Neuronal stem cell (in vitro differentiated cells): ENCODE data around the gene BRAF. TPM values are rescaled to one million over a fixed set of nuclear protein-coding genes. Genes with fewer than 3 reads are reported as not detected.
"Not testable (repeated sequence)": the region's sequence is repeated elsewhere in the genome, so short reads cannot be mapped to it uniquely, and the experiment has no call there.

Source experiments
- DNase-seq: peaks from one replicate; pipeline ENCODE4 v3.0.0-alpha.2; 2013; ENCODE audit warnings: low spot score
- H2AFZ ChIP-seq: one replicate; pipeline ENCODE4 v1.6.1; 2013; ENCODE audit warnings: mild to moderate bottlenecking, low read length, inconsistent platforms
- H2AK5ac ChIP-seq: 2 replicates; pipeline ENCODE4 v1.6.1; 2013; ENCODE audit warnings: low read depth, mild to moderate bottlenecking, inconsistent platforms, low read length, moderate library complexity, mixed read lengths
- H2BK120ac ChIP-seq: 2 replicates; pipeline ENCODE4 v1.6.1; 2013; ENCODE audit warnings: low read depth, mild to moderate bottlenecking, inconsistent platforms, low read length, moderate library complexity, mixed read lengths
- H2BK12ac ChIP-seq: one replicate; pipeline ENCODE4 v1.6.1; 2013; ENCODE audit warnings: low read length, inconsistent platforms
- H2BK15ac ChIP-seq: 2 replicates; pipeline ENCODE4 v1.6.1; 2013; ENCODE audit warnings: mild to moderate bottlenecking, low read length, inconsistent platforms, mixed read lengths
- H2BK5ac ChIP-seq: one replicate; pipeline ENCODE4 v1.6.1; 2013; ENCODE audit warnings: inconsistent platforms, mild to moderate bottlenecking, low read length, moderate library complexity
- H3K14ac ChIP-seq: one replicate; pipeline ENCODE4 v1.6.1; 2013; ENCODE audit warnings: low read length, inconsistent platforms
- H3K18ac ChIP-seq: 2 replicates; pipeline ENCODE4 v1.6.1; 2013; ENCODE audit warnings: low read length, inconsistent platforms
- H3K23ac ChIP-seq: 2 replicates; pipeline ENCODE4 v1.6.1; 2013; ENCODE audit warnings: low read depth, mild to moderate bottlenecking, mixed read lengths, low read length, inconsistent platforms; ENCODE audit not compliant: poor library complexity
- H3K27ac ChIP-seq: replicated peaks from 3 replicates; pipeline ENCODE4 v1.5.1; 2013; ENCODE audit warnings: low read length, inconsistent platforms
- H3K27me3 ChIP-seq, 3 experiments: 2 replicates each; pipeline ENCODE4 v1.6.1; 2013; ENCODE audit warnings: low read length in 3 of 3, mild to moderate bottlenecking in 2 of 3, inconsistent platforms in 1 of 3, low read depth in 1 of 3, mixed read lengths in 1 of 3, moderate library complexity in 1 of 3; ENCODE audit not compliant: control insufficient read depth in 3 of 3, insufficient read depth in 3 of 3
- H3K36me3 ChIP-seq, 2 donors: replicated peaks in 1 of 2; 2 replicates each; pipeline ENCODE4 v1.6.1; 2013; ENCODE audit warnings: low read length in 2 of 2; ENCODE audit not compliant: control insufficient read depth in 2 of 2, insufficient read depth in 2 of 2
- H3K4ac ChIP-seq: 2 replicates; pipeline ENCODE4 v1.6.1; 2013; ENCODE audit warnings: inconsistent platforms, mild to moderate bottlenecking, low read length, moderate library complexity
- H3K4me1 ChIP-seq, 2 donors: 1 replicate in 1 of 2; 2 replicates in 1 of 2; pipeline ENCODE4 v1.6.1; 2013; ENCODE audit warnings: low read length in 2 of 2, low read depth in 1 of 2; ENCODE audit not compliant: control insufficient read depth in 2 of 2, insufficient read depth in 1 of 2
- H3K4me2 ChIP-seq: one replicate; pipeline ENCODE4 v1.6.1; 2013; ENCODE audit warnings: mild to moderate bottlenecking, low read length, inconsistent platforms; ENCODE audit not compliant: insufficient read depth, poor library complexity, severe bottlenecking
- H3K4me3 ChIP-seq, 2 donors: 2 replicates each; pipeline ENCODE4 v1.5.1; 2013; ENCODE audit warnings: low read length in 2 of 2, mild to moderate bottlenecking in 2 of 2, inconsistent platforms in 1 of 2, moderate library complexity in 1 of 2
- H3K79me1 ChIP-seq: one replicate; pipeline ENCODE4 v1.6.1; 2013; ENCODE audit warnings: low read depth, mild to moderate bottlenecking, inconsistent platforms, low read length, moderate library complexity
- H3K9ac ChIP-seq: one replicate; pipeline ENCODE4 v1.6.1; 2013; ENCODE audit warnings: mild to moderate bottlenecking, low read depth, low read length, inconsistent platforms; ENCODE audit not compliant: poor library complexity
- H3K9me3 ChIP-seq, 2 donors: replicated peaks in 1 of 2; 2 replicates each; pipeline versions ENCODE3 to v1.6.1; 2013; ENCODE audit warnings: low read length in 2 of 2, mild to moderate bottlenecking in 2 of 2, inconsistent platforms in 1 of 2, low read depth in 1 of 2, mixed read lengths in 1 of 2, moderate library complexity in 1 of 2; ENCODE audit not compliant: control insufficient read depth in 2 of 2, insufficient read depth in 1 of 2
- H4K8ac ChIP-seq: one replicate; pipeline ENCODE4 v1.6.1; 2013; ENCODE audit warnings: low read depth, mild to moderate bottlenecking, inconsistent platforms, low read length, moderate library complexity
- H4K91ac ChIP-seq: one replicate; pipeline ENCODE4 v1.6.1; 2013; ENCODE audit warnings: low read length, low read depth, mild to moderate bottlenecking, inconsistent platforms; ENCODE audit not compliant: poor library complexity
- WGBS, 2 donors: extraction: QIAGEN DNeasy Blood & Tissue Kit; methylation state at CpG; one replicate each; pipeline ENCODE4 v1.1.7; 2013; ENCODE audit warnings: missing lambda C conversion rate in 2 of 2, mixed read lengths in 1 of 2; ENCODE audit not compliant: insufficient read length in 2 of 2, insufficient replicate concordance in 1 of 2; ENCODE audit errors: extremely low coverage in 2 of 2; 5-methylcytosine and 5-hydroxymethylcytosine counted together
- small RNA-seq: library from polyadenylated mRNA; stranded (forward); fragments of <200 nt; extraction: miRNeasy Mini kit (QIAGEN cat#:217004); gene quantifications from one replicate; pipeline ENCODE3, GENCODE V24; 2013; ENCODE audit not compliant: insufficient read depth

Gene BRAF

DNA sequence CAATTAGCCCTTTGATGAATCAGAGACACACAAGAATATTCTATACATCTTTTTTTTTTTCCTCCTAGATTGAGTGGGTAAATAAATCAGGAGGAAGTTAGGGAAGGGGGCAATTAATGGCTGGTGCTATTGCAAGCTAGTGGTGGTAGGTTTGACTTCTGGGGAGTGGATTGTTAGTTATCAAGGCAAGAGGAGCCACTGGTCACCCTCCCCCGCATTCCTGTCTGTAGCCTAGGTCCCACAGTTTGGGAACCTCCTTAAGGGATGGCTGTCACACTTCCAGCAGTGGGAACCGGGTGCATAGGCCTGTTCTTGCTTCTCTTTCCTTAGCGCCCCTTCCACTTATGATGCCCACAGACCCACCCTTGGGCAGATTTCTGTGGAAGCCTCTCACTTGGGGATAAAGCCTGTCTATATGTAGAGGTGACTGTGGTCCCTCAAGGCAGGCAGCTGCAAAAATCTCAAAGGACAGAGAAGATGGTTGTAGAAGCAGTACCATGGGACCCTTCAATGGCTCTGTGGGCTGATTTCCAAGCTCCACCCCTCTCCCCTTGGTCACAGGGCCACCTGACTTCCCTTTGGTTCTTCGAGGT is 254.3 kb downstream of the BRAF start:
- Histone ChIP-seq H3K27me3 (peaks cover 0 to 15% (median 12%) of the 10 kb centered on the region in 3 experiments), H3K4me1 (peaks cover 4 to 8% of the 10 kb centered on the region in 2 donors), H4K8ac (no peak overlapping the region), H2BK15ac (no peak overlapping the region), H3K79me1 (no peaks in the 10 kb centered on the region), H2BK120ac (no peak overlapping the region), H3K4ac (no peak overlapping the region), H3K4me3 (no peak overlapping the region), H2BK5ac (no peak overlapping the region), H2AK5ac (no peak overlapping the region), H3K4me2 (no peak overlapping the region), H2AFZ (no peak overlapping the region), H3K9ac (no peak overlapping the region), H3K9me3 (peaks cover 0 to 2% of the 10 kb centered on the region in 2 donors), H3K14ac (no peak overlapping the region), H3K23ac (no peak overlapping the region), H4K91ac (no peak overlapping the region), H3K36me3 (no peaks in the 10 kb centered on the region), H2BK12ac (no peak overlapping the region), H3K18ac (no peak overlapping the region), H3K27ac (no peak overlapping the region)
- no peak for DNase-seq
- WGBS, 2 donors: no CpG with 5 or more reads among the region's 4 CpGs

- not testable (repeated sequence) for H3K14ac ChIP-seq, H3K4me1 ChIP-seq, H2BK5ac ChIP-seq, H2BK12ac ChIP-seq, H2AFZ ChIP-seq, H2BK15ac ChIP-seq, DNase-seq, H3K4me3 ChIP-seq, H4K8ac ChIP-seq, H3K4me2 ChIP-seq, H3K79me1 ChIP-seq, H3K4ac ChIP-seq, H3K23ac ChIP-seq, H3K9ac ChIP-seq, H3K27ac ChIP-seq, H2BK120ac ChIP-seq, H3K18ac ChIP-seq, H2AK5ac ChIP-seq, H3K36me3 ChIP-seq, H4K91ac ChIP-seq, H3K9me3 ChIP-seq
- H3K27me3 ChIP-seq: peaks cover 0 to 15% (median 12%) of the 10 kb centered on the region in 3 experiments
- no CpG with 5 or more reads among the region's 10 CpGs for WGBS, 2 donors
These were observed 254.9 kb downstream of the BRAF start for GRCh38 chr7:140669862-140670261.

GRCh38 chr7:140669352-140669751 is 255.4 kb downstream of the BRAF start:
- Histone ChIP-seq H3K9ac (no peak overlapping the region), H3K4me2 (no peak overlapping the region), H3K18ac (no peak overlapping the region), H4K8ac (no peak overlapping the region), H2BK12ac (no peak overlapping the region), H3K4me1 (peaks cover 4 to 7% of the 10 kb centered on the region in 2 donors), H3K79me1 (no peaks in the 10 kb centered on the region), H3K9me3 (peaks cover 0 to 2% of the 10 kb centered on the region in 2 donors), H3K36me3 (no peaks in the 10 kb centered on the region), H2AFZ (no peak overlapping the region), H3K4ac (no peak overlapping the region), H2BK5ac (no peak overlapping the region), H3K23ac (no peak overlapping the region), H2BK15ac (no peak overlapping the region), H4K91ac (no peak overlapping the region), H2AK5ac (no peak overlapping the region), H2BK120ac (no peak overlapping the region), H3K27ac (no peak overlapping the region), H3K27me3 (peaks cover 0 to 15% (median 12%) of the 10 kb centered on the region in 3 experiments), H3K4me3 (no peak overlapping the region), H3K14ac (no peak overlapping the region)
- no peak for DNase-seq
- WGBS, 2 donors: 100% methylated on average over 1 of the region's 3 CpGs; no CpG with 5 or more reads in 1 of the 2 donors

Small RNA genes within 50 kb of the gene (small RNA-seq; reads per million reads assigned to genes)
- gene AC006006.1 (not detected), gene RNU6-85P (not detected)
